Activated CD4-positive, alpha-beta T cell treated with anti-CD3 and anti-CD28 coated beads, Interleukin-10, Interleukin-2, amounts not matched to agents 100 ng/mL and 50 ng/mL, durations not matched to agents 16 hours and 8 hours (primary cell): ENCODE results near the gene SERINC3.

Experiments
- DNase-seq: peaks from one replicate; pipeline ENCODE4 v3.0.0-alpha.2; 2020

SERINC3 gene

GRCh38 chr20:44532259-44532980 is 10.6 kb upstream of the SERINC3 start:
- no peak for DNase-seq

DNA sequence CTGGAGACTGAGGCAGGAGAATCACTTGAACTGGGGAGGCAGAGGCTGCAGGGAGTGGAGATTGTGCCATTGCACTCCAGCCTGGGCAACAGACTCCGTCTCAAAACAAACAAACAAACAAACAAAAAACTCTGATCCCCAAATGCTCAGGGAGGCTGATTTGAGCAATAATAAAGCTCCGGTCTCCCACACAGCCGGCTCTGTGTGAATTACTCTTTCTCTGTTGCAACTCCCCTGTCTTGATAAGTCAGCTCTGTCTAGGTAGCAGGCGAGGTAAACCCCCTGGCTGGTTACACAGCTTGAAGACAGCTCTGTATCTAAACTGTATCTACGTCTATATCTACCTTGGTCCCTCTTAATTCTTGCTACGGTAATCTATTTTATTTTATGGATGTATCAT is 6.4 kb upstream of the SERINC3 start:
- no peak for DNase-seq

DNA sequence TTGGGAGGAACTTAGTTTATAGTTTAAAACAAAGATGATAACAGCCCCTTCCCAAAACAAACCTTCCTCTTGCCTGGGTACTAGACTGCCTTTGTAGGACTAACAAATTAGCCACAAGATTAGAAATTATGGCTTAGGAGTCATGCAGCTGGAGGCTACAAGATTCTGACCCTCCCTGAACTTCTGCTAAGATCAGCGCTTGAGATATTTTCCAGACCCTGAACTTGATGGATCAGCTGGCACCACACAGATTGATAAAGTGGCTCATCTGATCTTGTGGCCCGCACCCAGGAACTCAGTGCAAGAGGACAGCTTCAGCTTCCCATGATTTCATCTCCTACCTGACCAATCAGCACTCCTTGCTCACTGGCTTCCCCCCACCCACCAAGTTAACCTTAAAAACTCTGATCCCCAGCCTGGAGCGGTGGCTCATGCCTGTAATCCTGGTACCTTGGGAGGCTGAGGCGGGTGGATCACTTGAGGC is 5.9 kb upstream of the SERINC3 start:
- no peak for DNase-seq

GRCh38 chr20:44526129-44526528 is 4.3 kb upstream of the SERINC3 start:
- DNase-seq, result no peak

DNA sequence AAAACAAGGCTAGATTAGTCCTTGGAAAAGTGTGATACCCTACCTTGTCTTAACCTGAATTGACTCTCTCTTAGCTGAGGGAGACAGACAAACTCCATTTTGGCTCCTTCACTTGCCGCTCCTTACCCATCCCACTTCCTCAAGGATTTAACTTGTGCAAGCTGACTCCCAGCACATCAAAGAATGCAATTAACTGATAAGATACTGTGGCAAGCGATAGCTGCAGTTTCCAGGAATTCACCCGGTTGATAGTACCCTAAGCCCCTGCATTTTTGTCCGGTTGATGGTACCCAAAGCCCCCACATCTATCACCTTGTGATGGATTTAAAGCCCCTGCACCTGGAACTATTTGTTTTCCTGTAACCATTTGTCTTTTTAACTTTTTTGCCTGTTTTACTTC is 1.9 kb upstream of the SERINC3 start:
- no peak for DNase-seq

GRCh38 chr20:44522841-44523240 is 971 bp upstream of the SERINC3 start:
- DNase-seq, result no peak

DNA sequence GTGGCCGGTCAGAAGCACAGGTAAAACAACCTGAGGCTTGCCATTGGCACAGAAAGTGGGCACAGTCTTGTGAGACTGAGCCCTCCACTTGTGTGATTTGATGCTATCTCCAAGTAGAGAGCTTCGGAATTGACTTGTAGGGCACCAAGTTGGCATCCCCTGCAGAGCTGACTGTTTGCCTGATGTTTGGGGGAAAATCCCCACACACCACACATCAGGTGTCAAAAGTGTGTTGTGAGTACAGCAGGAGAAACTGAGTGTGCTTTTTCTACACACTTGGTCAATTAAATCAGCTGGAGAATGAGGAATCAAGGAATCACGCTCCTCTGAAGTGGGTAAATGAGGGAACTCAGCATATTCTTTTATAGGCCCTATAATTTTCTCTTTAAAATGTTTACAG is 989 bp downstream of the SERINC3 start:
- DNase-seq, result peak; percentile 9

GRCh38 chr20:44518248-44518647 is 3.6 kb downstream of the SERINC3 start:
- no peak for DNase-seq

- no peak for DNase-seq
Observed at GRCh38 chr20:44517454-44517853, 4.4 kb downstream of the SERINC3 start.

- DNase-seq, result no peak
Observed at GRCh38 chr20:44516491-44516890, 5.4 kb downstream of the SERINC3 start.

DNA sequence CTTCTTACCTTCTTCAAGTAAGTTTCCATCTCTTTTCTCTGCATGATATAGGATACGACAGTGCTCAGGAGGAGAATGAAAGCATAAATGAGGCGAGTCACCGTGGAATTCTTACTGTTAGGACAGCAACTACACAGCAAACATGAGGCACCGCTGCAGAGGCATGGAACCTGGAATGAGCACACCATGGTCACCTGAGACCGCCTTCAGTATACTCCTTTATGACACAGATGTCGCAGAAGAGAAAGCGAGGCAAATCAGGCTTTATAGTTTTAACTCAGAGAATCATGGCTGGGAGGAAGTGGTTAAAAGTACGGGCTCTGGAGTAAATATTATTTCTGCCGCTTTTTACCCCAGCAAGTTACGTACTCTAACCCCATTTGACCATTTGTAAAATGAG is 8.0 kb downstream of the SERINC3 start:
- DNase-seq, result no peak

- peak; percentile 12 for DNase-seq
Observed at GRCh38 chr20:44509762-44510161, 12.1 kb downstream of the SERINC3 start.

- no peak for DNase-seq
Observed at GRCh38 chr20:44504402-44505307, 17.2 kb downstream of the SERINC3 start.

DNA sequence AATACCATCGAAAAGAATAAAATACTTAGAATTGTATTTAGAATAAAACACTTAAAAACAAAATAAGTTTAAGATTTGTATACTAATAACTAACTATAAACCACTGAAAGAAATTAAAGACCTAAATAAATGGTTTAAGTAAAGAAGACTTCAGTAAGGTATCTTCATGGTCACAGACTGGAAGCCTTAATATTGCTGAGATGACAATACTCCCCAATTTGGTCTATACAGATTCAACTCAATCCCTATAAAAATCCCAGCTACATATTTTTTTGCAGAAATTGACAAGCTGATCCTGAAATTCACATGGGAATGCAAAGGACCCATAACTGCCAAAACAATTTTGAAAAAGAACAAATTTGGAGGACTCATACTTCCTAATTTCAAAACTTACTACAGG is 18.9 kb downstream of the SERINC3 start:
- DNase-seq, result no peak

DNA sequence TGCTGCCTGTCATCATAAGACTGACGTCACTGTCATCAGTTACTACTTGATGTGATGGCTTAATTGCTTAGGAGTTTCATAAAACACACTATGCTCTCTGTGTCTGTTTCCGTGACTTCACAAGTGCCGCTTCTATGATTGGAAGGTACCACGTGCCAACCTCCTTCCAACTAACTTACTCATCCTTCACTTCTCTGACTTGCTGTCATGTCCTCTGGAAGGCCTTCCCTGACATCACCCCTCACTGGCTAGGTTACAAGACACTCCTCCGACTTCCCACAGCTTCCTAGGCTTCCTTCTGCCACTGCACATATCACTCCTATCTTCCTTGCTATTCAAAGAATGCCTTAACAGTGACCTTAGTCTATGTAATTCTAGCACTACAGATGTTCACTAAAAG is 20.4 kb downstream of the SERINC3 start:
- no peak for DNase-seq

- DNase-seq, result no peak
Observed at GRCh38 chr20:44500221-44500620, 21.6 kb downstream of the SERINC3 start.

- no peak for DNase-seq
Observed at GRCh38 chr20:44497761-44498160, 24.1 kb downstream of the SERINC3 start.

GRCh38 chr20:44496976-44497375 is 24.9 kb downstream of the SERINC3 start:
- DNase-seq, result peak; percentile 52

- peak; percentile 74 for DNase-seq
Observed at GRCh38 chr20:44495802-44496481, 25.9 kb downstream of the SERINC3 start.

- DNase-seq, result peak; percentile 54
Observed at GRCh38 chr20:44495257-44495656, 26.6 kb downstream of the SERINC3 start.

DNA sequence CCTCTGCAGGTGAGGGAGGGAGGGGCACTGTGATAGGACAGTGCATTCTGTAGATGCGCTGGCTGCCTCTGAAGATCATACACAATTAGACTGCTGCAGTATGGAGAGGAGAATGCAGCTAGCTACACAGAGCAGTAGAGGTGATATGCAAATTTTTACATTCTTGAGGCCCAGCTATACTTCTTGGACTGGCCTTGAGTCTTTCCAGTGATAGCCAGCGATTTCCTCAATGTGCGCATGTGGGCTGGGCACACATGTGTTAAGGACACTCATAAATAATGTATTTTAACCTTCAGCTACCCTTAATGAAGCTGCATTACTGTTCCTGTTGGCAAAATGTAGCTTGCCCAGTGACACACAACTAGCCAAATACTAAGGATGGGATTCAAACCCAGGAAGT is 27.2 kb downstream of the SERINC3 start:
- no peak for DNase-seq

DNA sequence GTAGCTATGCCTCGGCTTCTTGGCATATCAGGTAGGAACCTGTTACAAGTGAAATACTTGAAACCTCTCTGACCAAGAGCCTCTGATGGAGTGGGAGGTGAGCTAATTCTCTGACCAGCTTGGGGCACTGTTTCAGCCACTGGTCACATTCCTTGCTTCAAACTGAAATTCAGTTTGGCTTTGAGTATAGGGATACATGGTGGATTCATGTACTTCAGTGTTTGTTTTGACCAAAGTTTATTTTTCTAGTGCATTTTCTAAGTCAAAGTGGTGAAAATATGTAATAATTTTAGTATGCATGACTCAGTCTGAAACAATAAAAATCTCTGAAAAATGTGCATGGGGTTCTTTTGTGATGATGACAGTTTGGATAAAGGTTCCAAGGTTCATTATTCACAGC is 27.6 kb downstream of the SERINC3 start:
- DNase-seq, result no peak

- no peak for DNase-seq
Observed at GRCh38 chr20:44491635-44492395, 30.1 kb downstream of the SERINC3 start.
